Peyer's patch (tissue), 4 donors: Measurements from ENCODE around the gene KATNBL1.

Source experiments
- POLR2A ChIP-seq, 2 donors: fragments of 450-650 bp; IDR thresholded peaks; one replicate each; pipeline ENCODE4 v1.5.1; 2017; ENCODE audit warnings: antibody characterized with exemption in 2 of 2, mild to moderate bottlenecking in 2 of 2, moderate library complexity in 2 of 2
- TF ChIP-seq, protein P1 (sequence below), 6 experiments: fragments of 450-650 bp in 4 of 6; fragments of 200-600 bp in 2 of 6; sonication (generic) in 1 of 6; IDR thresholded peaks; one replicate each; pipeline ENCODE4 v1.5.1; 2017 to 2019; ENCODE audit warnings: antibody characterized with exemption in 6 of 6, mild to moderate bottlenecking in 3 of 6, moderate library complexity in 1 of 6

DNA sequence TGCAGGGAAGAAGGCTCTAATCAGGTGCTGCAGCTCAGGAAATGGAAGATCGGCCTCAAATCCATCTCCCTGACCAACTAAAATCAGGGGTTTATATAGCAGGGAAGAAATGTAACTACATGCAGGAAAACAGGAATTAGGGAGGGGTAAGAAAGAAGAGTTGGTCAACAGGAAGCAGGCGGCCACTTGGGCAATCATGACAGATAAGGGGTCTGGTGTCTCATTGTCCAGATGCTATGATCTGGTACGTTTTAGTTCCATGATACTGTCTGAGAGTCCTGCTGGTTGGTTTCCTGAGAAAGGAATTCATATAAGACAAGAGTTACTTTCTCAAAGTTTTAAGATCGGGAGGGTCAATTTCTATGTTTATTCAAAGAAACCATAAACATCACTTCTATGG lies 24.2 kb downstream of the KATNBL1 start:
- TF ChIP-seq, protein P1, sequence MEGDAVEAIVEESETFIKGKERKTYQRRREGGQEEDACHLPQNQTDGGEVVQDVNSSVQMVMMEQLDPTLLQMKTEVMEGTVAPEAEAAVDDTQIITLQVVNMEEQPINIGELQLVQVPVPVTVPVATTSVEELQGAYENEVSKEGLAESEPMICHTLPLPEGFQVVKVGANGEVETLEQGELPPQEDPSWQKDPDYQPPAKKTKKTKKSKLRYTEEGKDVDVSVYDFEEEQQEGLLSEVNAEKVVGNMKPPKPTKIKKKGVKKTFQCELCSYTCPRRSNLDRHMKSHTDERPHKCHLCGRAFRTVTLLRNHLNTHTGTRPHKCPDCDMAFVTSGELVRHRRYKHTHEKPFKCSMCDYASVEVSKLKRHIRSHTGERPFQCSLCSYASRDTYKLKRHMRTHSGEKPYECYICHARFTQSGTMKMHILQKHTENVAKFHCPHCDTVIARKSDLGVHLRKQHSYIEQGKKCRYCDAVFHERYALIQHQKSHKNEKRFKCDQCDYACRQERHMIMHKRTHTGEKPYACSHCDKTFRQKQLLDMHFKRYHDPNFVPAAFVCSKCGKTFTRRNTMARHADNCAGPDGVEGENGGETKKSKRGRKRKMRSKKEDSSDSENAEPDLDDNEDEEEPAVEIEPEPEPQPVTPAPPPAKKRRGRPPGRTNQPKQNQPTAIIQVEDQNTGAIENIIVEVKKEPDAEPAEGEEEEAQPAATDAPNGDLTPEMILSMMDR (IDR thresholded peaks at IDR 0.05), result no peak
- no peak for TF ChIP-seq POLR2A (IDR thresholded peaks at IDR 0.05)
